GM19351 (cell line): ENCODE measurements around the gene GABARAPL2.
"Not testable (repeated sequence)": the region's sequence is repeated elsewhere in the genome, so short reads cannot be mapped to it uniquely, and the experiment has no call there.

ENCODE experiments used
- ATAC-seq: cut with Tn5 transposase; IDR thresholded peaks from one replicate; pipeline ENCODE4 v1.9.1; 2021; ENCODE audit warnings: mild to moderate bottlenecking, moderate library complexity; ENCODE audit not compliant: unreplicated experiment

GABARAPL2 gene

DNA sequence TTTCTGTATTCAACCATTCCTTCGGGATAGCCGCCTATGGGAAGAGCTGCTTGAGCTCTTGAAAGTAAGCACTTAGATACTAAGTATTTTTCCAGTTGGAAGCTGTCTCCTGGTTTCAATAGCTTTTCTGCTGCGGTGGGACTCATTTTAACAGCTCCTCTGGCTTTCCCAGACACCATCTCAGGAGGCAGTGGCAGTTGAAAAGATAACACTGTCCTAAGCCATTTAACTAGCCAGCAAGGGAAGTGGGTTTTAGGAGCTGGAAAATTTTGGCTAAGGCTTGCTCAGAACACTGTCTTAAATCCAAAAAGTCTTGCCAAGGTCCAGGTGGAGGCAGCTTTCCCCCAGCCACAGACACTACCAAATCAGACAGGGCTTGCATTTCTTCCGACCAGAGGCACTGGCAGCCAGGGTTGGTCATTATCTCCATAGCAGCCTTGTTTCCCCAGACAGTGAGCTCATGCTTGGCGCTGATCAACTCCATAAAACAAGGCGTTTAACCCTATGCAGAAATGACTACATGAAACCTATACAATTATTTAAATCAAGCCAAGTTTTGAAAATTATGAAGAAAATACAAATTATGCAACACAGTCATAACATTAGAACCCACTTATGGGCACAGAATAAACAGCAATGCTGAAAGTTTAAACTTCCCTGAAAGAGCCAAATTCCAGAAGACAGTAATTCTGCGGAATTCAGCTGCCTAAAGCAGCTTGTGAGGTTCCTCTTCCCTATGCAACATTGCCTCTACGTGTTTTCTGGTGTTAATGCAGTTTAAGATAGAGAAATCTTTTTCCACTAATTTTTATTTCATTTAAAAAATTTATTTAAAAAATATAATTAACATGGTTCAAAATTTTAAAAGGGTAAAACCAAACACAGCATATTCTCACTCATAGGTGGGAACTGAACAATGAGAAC lies 25.0 kb downstream of the GABARAPL2 start:
- ATAC-seq, result no peak

GRCh38 chr16:75591927-75592326 lies 25.7 kb downstream of the GABARAPL2 start:
- ATAC-seq, result not testable (repeated sequence)

DNA sequence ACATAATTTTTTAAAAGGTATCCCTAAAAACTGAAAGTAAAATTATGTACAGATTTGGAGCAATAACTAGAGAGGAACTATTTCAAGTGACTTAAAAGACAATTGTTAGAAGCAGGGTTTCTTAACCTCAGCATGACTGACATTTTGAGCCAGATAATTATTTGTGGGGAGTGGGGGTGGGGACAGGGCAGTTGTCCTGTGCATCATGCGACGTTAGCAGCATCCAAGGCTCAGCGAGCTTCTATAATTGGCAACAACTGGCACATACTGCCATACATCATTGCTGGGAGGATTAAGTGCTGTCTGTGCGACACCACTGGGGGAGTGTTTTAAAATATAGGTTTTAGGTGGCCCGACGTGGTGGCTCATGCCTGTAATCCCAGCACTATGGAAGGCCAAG lies 27.1 kb downstream of the GABARAPL2 start:
- ATAC-seq, result no peak

DNA sequence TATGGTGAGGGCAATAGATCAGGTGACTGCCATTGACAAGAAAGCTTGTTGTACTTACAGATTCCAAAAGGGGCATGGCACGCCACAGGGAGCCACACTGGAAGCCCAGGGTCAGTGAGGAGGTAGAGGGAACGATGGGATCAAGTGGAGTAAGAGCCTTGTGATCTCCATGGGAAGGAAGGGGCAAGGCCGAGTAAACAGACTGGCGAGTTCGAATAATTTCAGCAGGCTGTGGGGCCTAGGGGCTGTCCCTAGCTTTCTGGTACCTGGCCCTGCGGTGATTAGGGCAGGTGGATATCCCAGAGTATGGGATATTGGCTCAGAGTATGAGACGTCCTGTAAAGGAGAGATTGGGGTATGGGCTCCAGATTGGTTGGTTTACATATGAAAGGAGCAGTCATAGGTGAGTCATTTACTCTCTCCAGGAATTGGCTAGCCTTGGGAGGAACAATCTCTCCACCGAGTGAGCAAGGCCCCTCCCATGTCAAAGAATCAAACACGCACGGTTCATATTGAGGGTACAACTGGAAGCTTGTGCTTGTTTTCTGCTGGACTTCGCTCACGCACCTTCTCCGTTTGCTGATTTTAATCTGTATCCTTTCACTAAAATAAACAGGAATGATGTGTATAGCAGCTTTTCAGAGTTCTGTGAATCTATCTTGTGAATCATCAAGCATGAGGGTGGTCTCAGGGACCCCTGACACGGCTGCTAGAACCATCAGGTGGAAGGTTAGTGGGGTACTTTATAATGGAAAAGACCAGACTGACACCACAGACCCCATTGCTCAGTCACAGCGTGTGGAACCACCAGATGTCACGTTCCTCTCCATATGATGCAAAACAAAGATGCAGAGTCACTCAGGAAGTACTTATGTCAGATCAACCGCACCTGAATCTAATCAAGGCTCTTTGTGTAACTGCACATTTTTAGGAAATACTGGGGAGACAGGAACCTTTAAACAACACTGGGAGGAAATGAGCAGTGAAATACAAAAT lies 27.9 kb downstream of the GABARAPL2 start:
- no peak for ATAC-seq

- no peak for ATAC-seq
Measured at GRCh38 chr16:75599452-75600277, 33.5 kb downstream of the GABARAPL2 start.

- ATAC-seq, result no peak
Measured at GRCh38 chr16:75603241-75603640, 37.1 kb downstream of the GABARAPL2 start.

- ATAC-seq, result no peak
Measured at GRCh38 chr16:75606507-75606906, 40.3 kb downstream of the GABARAPL2 start.

GRCh38 chr16:75614066-75614897 lies 48.1 kb downstream of the GABARAPL2 start:
- ATAC-seq, result no peak

DNA sequence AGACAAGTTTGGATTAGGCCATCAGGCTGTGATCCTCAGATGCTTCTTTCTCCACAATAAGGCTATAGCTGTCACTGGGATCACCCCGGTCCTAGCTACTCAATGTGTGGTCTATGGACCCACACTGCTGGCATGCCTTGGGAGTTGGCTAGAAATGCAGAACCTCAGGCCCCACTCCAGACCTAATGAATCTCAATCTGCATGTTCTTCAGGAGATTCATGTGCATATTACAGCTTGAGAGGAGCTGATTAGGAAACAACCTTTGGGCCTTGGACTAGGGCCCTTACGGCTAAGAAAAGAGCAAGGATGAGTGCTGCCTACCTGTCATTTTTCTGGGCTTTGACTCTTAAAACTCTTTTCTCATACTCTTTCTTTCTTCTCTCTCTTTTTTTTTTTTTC lies 49.4 kb downstream of the GABARAPL2 start:
- ATAC-seq, result no peak

DNA sequence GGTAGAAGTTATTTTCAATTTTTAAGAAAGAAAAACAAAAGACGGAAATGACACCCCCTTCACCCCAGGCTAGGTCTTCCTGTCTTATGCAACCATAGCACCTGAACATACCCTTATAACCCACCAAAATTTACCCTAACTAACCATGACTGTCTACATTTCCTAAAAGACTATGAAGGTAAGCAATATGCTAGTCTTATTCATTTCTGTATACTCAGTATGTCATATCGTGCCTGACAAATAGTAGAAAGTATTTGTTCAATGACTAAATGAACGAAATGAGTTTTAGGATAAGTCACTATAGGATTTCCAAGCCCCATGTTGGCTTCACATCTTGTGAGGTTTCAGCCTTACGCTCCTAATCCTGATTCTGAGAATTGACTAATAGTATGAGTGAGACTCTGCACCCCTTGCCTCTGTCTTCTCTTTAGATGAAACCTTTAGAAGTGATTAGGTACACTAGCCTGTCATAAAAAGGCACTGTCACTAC lies 50.4 kb downstream of the GABARAPL2 start:
- peak; percentile 59 for ATAC-seq

DNA sequence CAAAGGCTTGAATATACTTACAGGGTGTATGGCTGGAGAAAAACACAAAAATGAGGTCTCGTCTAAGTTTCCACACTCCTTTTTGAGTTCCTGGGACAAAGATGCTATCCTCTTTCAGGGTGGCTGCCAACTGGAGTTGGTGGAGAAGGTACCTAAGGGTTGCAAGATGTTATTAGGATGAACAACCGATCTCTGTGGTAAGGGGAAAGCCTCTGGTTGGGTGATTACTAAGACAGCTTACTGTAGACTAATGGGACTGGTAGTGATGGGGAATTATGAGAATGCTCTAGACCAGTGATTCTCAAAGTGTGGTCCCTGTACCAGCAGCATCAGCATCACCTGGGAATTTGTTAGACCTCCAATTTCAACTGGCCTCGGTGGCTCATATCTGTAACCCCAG lies 50.9 kb downstream of the GABARAPL2 start:
- ATAC-seq, result no peak

DNA sequence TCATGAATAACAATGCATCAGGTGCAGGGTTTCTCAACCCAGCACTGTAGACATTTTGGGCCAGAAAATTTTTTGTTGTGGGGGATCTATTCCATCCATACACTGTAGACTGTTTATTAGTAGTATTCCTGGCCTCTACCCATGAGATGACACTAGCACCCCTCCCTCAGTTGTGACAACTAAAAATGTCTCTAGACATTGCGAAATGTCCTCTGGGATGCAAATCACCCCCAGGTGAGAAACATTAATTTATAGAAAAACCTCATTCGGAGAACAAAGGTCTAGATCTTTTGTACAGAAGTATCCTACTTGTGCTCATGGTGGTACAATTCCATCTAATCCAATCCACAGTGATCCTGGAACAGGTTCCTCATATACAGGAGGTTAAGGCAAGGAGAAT lies 52.6 kb downstream of the GABARAPL2 start:
- no peak for ATAC-seq

- ATAC-seq, result no peak
Measured at GRCh38 chr16:75620326-75621169, 54.4 kb downstream of the GABARAPL2 start.

DNA sequence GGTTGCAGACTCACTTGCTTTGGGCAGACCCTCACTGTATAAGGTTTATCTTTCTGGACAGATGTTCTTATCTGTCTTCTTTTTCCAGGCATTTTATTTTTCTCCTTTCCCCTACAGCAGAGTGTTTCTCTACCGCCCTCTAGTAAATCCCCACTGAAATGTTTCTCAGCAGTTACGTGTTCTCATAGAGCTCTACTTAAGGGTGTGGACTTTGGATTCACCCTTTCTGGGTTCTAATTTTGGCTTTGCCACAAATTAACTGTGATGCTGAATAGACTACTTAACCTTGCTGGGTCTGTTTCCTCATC lies 54.9 kb downstream of the GABARAPL2 start:
- no peak for ATAC-seq

- peak; percentile 92 for ATAC-seq
Measured at GRCh38 chr16:75622761-75623605, 56.8 kb downstream of the GABARAPL2 start, which contains the start of gene ADAT1. Gene ADAT1, minus strand, starts transcription at chr16:75623281. Its CDS starts 2,482 bp downstream, at chr16:75620799.

DNA sequence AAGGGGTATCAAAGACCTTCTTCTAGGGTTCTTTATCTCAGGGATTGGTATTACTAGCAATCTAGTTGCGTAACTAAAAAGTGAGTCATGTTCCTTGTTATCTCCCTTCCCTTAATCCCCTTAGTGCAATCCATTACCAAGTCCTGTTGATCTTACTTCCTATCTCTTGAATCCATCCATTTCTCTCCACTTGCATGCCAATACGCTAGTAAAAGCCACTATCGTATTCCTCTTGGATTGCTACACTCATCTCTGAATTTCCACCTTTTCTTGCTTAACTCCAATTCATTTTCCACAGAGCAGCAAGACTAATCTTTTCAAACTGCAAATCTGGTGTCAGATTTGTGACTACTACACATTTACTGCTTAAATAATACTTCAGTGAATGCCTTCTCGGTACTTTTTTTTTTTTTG lies 58.7 kb downstream of the GABARAPL2 start:
- no peak for ATAC-seq

GRCh38 chr16:75626806-75627205 lies 60.6 kb downstream of the GABARAPL2 start:
- ATAC-seq, result no peak
